ENCODE measurements around the gene OVOL2. TPM values are rescaled to one million over a fixed set of nuclear protein-coding genes. Genes with fewer than 3 reads are reported as not detected.

OVOL2 gene
- total and polyA plus RNA-seq, 2 of the 8 experiments (the other 6 are each of a cell fraction or from before 2014, with no cell fraction given), result 11.0 to 11.4 TPM

DNA sequence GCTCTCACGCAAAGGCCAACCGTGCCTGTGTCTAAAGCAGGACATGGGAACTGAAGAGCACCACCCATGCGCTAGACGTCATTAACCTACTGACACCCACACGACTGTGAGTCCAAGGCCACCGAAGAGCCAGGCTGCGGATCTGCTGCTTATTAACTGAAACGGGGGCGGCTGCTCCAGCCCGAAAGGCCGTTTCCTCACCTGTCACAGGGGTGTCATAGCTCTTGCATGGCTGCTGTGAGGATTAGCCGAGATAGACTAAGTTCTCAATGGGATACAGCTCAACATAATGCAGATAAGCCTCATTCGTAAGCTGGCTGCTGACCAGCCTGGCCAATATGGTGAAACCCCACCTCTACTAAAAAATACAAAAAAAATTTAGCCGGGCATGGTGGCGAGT, 26.7 kb downstream of the OVOL2 start:
- Histone ChIP-seq H2BK15ac (ENCODE audit: low read length) (no peak overlapping the region), H4K8ac (ENCODE audit: extremely low read depth, insufficient read depth, low read length) (no peak overlapping the region), H3K79me1 (ENCODE audit: low read depth, low read length) (no peaks in the 10 kb centered on the region), H4K20me1 (replicated peaks in 1 of 2; ENCODE audit: control insufficient read depth in 1 of 2, insufficient read depth in 2 of 2, low read length in 2 of 2) (no peaks in the 10 kb centered on the region), H3K4me2 (ENCODE audit: insufficient read depth in 1 of 2, low read depth in 2 of 2, low read length in 2 of 2) (no peak overlapping the region), H3K4ac (replicated peaks; ENCODE audit: insufficient read length, low read depth, low read length) (no peak overlapping the region), H2BK12ac (ENCODE audit: low read depth, low read length) (no peak overlapping the region), H3K9me3 (ENCODE audit: insufficient read depth in 2 of 2, low read depth in 1 of 2, low read length in 1 of 2) (no peaks in the 10 kb centered on the region), H3K14ac (ENCODE audit: insufficient read length) (no peak overlapping the region), H3K36me3 (ENCODE audit: control insufficient read depth in 2 of 4, insufficient read depth in 4 of 4, low read length in 3 of 4) (no peaks in the 10 kb centered on the region; a peak in 2 of 8 replicates), H2AFZ (ENCODE audit: low read length) (no peak overlapping the region), H4K5ac (ENCODE audit: insufficient read length, low read depth, low read length) (no peak overlapping the region), H2BK5ac (ENCODE audit: low read depth, low read length) (no peak overlapping the region), H3K27ac (ENCODE audit: low read depth, low read length) (no peak overlapping the region), H3K27me3 (replicated peaks in 1 of 4; ENCODE audit: control insufficient read depth in 3 of 4, extremely low read depth in 1 of 4, insufficient read depth in 3 of 4, low read length in 3 of 4) (no peaks in the 10 kb centered on the region), H3K23ac (ENCODE audit: insufficient read length) (no peak overlapping the region), H3K23me2 (ENCODE audit: low read depth, low read length) (no peaks in the 10 kb centered on the region), H3K56ac (replicated peaks; ENCODE audit: insufficient read length, low read depth, low read length) (no peak overlapping the region), H3K4me1 (replicated peaks in 1 of 4; ENCODE audit: control insufficient read depth in 3 of 4, insufficient read depth in 4 of 4, low read length in 3 of 4) (peaks cover 0 to 5% (median under 1%) of the 10 kb centered on the region in 4 experiments; a peak in 3 of 7 replicates), H3K4me3 (ENCODE audit: extremely low read depth in 1 of 4, insufficient read depth in 2 of 4, low read depth in 3 of 4, low read length in 4 of 4) (no peak overlapping the region), H2BK120ac (replicated peaks; ENCODE audit: low read depth, low read length) (no peak overlapping the region), H3K18ac (ENCODE audit: extremely low read depth, low read length) (no peak overlapping the region), H2BK20ac (ENCODE audit: low read length) (no peak overlapping the region), H3K79me2 (ENCODE audit: control insufficient read depth in 1 of 2, insufficient read depth in 2 of 2, low read length in 2 of 2) (no peaks in the 10 kb centered on the region), H4K91ac (replicated peaks; ENCODE audit: insufficient read length, low read length) (no peak overlapping the region), H2AK5ac (ENCODE audit: low read depth, low read length) (no peak overlapping the region), H3K9ac (replicated peaks in 1 of 4; ENCODE audit: extremely low read depth in 1 of 4, low read depth in 3 of 4, low read length in 3 of 4) (no peak overlapping the region)
- ChIA-PET POLR2A (ENCODE audit: partially characterized antibody) (interaction anchor here (0.6 kb wide), 1 partner anchor 40 kb away, joined by 3 read pairs; no protein-coding TSS in a partner anchor), CTCF (ENCODE audit: partially characterized antibody) (interaction anchor here (0.6 to 8.9 kb wide), 4 partner anchors 12 to 126 kb away, joined by 3 to 48 read pairs (median 4); no protein-coding TSS in a partner anchor)
- DNase-seq (ENCODE audit: low read depth in 1 of 2, low spot score in 2 of 2) (no peak), FAIRE-seq (no peak)
- WGBS, 2 experiments (ENCODE audit: extremely low coverage in 1 of 2, insufficient coverage in 1 of 2, insufficient read length in 1 of 2, insufficient replicate concordance in 2 of 2, low coverage in 1 of 2, low lambda C conversion rate in 2 of 2, missing lambda C conversion rate in 1 of 2), result 99% methylated on average over 15 of the region's 15 CpGs; no CpG with 5 or more reads in 1 of the 2 experiments
- TF ChIP-seq SUZ12 (IDR thresholded peaks at IDR 0.05; ENCODE audit: low read length), result no peak
- no peak for TF ChIP-seq SP2 (IDR thresholded peaks at IDR 0.05; ENCODE audit: low read length)
